Endodermal cell (in vitro differentiated cells): ENCODE results near the gene GJB3. TPM values are rescaled to one million over a fixed set of nuclear protein-coding genes. Genes with fewer than 3 reads are reported as not detected.

Source experiments
- DNase-seq: peaks from one replicate; pipeline ENCODE4 v3.0.0-alpha.2; 2017
- H3K27ac ChIP-seq: 2 replicates; pipeline ENCODE4 v1.5.1; 2013; ENCODE audit warnings: mild to moderate bottlenecking, low read depth, low read length, moderate library complexity
- H3K27me3 ChIP-seq: 2 replicates; pipeline ENCODE4 v1.6.1; 2013; ENCODE audit warnings: mild to moderate bottlenecking, low read length, moderate library complexity; ENCODE audit not compliant: insufficient read depth, control insufficient read depth, poor library complexity, severe bottlenecking
- H3K36me3 ChIP-seq: 2 replicates; pipeline ENCODE4 v1.7.0; 2013; ENCODE audit warnings: mild to moderate bottlenecking, low read length, moderate library complexity; ENCODE audit not compliant: control insufficient read depth, insufficient read depth
- H3K4me1 ChIP-seq: one replicate; pipeline ENCODE4 v1.7.0; 2013; ENCODE audit warnings: low read length; ENCODE audit not compliant: control insufficient read depth, insufficient read depth
- H3K4me3 ChIP-seq: 2 replicates; pipeline ENCODE4 v1.5.1; 2013; ENCODE audit warnings: mild to moderate bottlenecking, low read length, moderate library complexity
- H3K9ac ChIP-seq: 2 replicates; pipeline ENCODE4 v1.6.1; 2013; ENCODE audit warnings: mild to moderate bottlenecking, low read length, moderate library complexity; ENCODE audit not compliant: poor library complexity, severe bottlenecking; ENCODE audit errors: extremely low read depth
- H3K9me3 ChIP-seq: 2 replicates; pipeline ENCODE4 v1.6.1; 2013; ENCODE audit warnings: mild to moderate bottlenecking, low read length, moderate library complexity; ENCODE audit not compliant: control insufficient read depth
- H3K27ac Mint-ChIP-seq: 2 replicates; pipeline ENCODE4 v1.8.0; 2020; ENCODE audit warnings: mixed read lengths
- H3K27me3 Mint-ChIP-seq: 2 replicates; pipeline ENCODE4 v1.8.0; 2021; ENCODE audit warnings: mild to moderate bottlenecking, mixed read lengths; ENCODE audit not compliant: insufficient read depth
- H3K36me3 Mint-ChIP-seq: 2 replicates; pipeline ENCODE4 v1.8.0; 2020; ENCODE audit warnings: low read depth, mixed read lengths
- H3K4me1 Mint-ChIP-seq: 2 replicates; pipeline ENCODE4 v1.8.0; 2020; ENCODE audit warnings: mixed read lengths
- H3K4me3 Mint-ChIP-seq: 2 replicates; pipeline ENCODE4 v1.8.0; 2020; ENCODE audit warnings: mild to moderate bottlenecking, moderate library complexity, mixed read lengths
- H3K9me3 Mint-ChIP-seq: 2 replicates; pipeline ENCODE4 v1.8.0; 2020; ENCODE audit warnings: mild to moderate bottlenecking, mixed read lengths
- CTCF ChIP-seq: fragments of 200-600 bp; sonication (generic); conservative IDR thresholded peaks from 2 replicates; pipeline ENCODE4 v1.5.0; 2021; ENCODE audit warnings: antibody characterized with exemption, mild to moderate bottlenecking
- WGBS, 2 experiments: methylation state at CpG; one replicate each; pipeline versions ENCODE4 v1.1.5 to v1.1.7; 2013; ENCODE audit warnings: missing lambda C conversion rate in 2 of 2, mixed read lengths in 1 of 2; ENCODE audit not compliant: insufficient coverage in 1 of 2, insufficient read length in 1 of 2; 5-methylcytosine and 5-hydroxymethylcytosine counted together
- total RNA-seq, 2 donors: library from RNA; stranded (reverse); fragmentation: NEBNext Ultra II Directional in 1 of 2; extraction: Animal tissue kit (Norgen Biotek cat#: 25700) in 1 of 2; gene quantifications; 2 replicates in 1 of 2; 3 replicates in 1 of 2; pipeline ENCODE4 v1.2.1, GENCODE V29; 2021

Gene GJB3
- total RNA-seq, 2 donors from 2014 or later: 0.38 to 2.9 TPM

GRCh38 chr1:34746101-34746500, 34.9 kb upstream of the GJB3 start:
- peak; percentile 29 for DNase-seq
- H3K36me3 ChIP-seq: no peaks in the 10 kb centered on the region
- 94 to 97% methylated on average over 3 to 4 of the region's 4 CpGs for WGBS, 2 experiments
- Mint-ChIP-seq H3K27ac (no peak overlapping the region), H3K36me3 (no peaks in the 10 kb centered on the region), H3K27me3 (peaks cover 2% of the 10 kb centered on the region), H3K4me1 (peaks cover 56% of the 10 kb centered on the region), H3K9me3 (no peaks in the 10 kb centered on the region), H3K4me3 (no peak overlapping the region)
- H3K4me3 ChIP-seq: no peak overlapping the region
- no peaks in the 10 kb centered on the region for H3K27me3 ChIP-seq
- no peak overlapping the region for H3K9ac ChIP-seq
- H3K27ac ChIP-seq: no peak overlapping the region
- peak; percentile 34 for TF ChIP-seq CTCF
- H3K4me1 ChIP-seq: peaks cover 24% of the 10 kb centered on the region
- H3K9me3 ChIP-seq: no peaks in the 10 kb centered on the region

- DNase-seq: peak; percentile 26
- peaks cover 2% of the 10 kb centered on the region for H3K27me3 Mint-ChIP-seq
- no peak overlapping the region for H3K4me3 ChIP-seq
- TF ChIP-seq CTCF: no peak
- H3K27ac Mint-ChIP-seq: no peak overlapping the region
- no peaks in the 10 kb centered on the region for H3K9me3 Mint-ChIP-seq
- no peak overlapping the region for H3K9ac ChIP-seq
- peaks cover 62% of the 10 kb centered on the region for H3K4me1 Mint-ChIP-seq
- H3K4me1 ChIP-seq: peaks cover 26% of the 10 kb centered on the region
- no peak overlapping the region for H3K4me3 Mint-ChIP-seq
- WGBS, 2 experiments: 93 to 94% methylated on average over 10 to 16 of the region's 18 CpGs
- no peaks in the 10 kb centered on the region for H3K36me3 ChIP-seq
- no peaks in the 10 kb centered on the region for H3K36me3 Mint-ChIP-seq
- H3K9me3 ChIP-seq: no peaks in the 10 kb centered on the region
- no peaks in the 10 kb centered on the region for H3K27me3 ChIP-seq
- H3K27ac ChIP-seq: no peak overlapping the region
Observed at GRCh38 chr1:34746785-34747637, 34.0 kb upstream of the GJB3 start.

GRCh38 chr1:34747638-34747941, 33.4 kb upstream of the GJB3 start:
- Histone ChIP-seq H3K27ac (no peak overlapping the region), H3K9me3 (no peaks in the 10 kb centered on the region), H3K4me3 (no peak overlapping the region), H3K27me3 (no peaks in the 10 kb centered on the region), H3K4me1 (peaks cover 22% of the 10 kb centered on the region), H3K9ac (no peak overlapping the region), H3K36me3 (no peaks in the 10 kb centered on the region)
- WGBS, 2 experiments: 95% methylated on average over 6 of the region's 6 CpGs; no CpG with 5 or more reads in 1 of the 2 experiments
- H3K27ac Mint-ChIP-seq: no peak overlapping the region
- no peak for TF ChIP-seq CTCF
- H3K36me3 Mint-ChIP-seq: no peaks in the 10 kb centered on the region
- peak; percentile 44 for DNase-seq
- peaks cover 57% of the 10 kb centered on the region for H3K4me1 Mint-ChIP-seq
- H3K27me3 Mint-ChIP-seq: no peaks in the 10 kb centered on the region
- no peak overlapping the region for H3K4me3 Mint-ChIP-seq
- no peaks in the 10 kb centered on the region for H3K9me3 Mint-ChIP-seq
